ENCODE measurements around the gene SCNN1A. TPM values are rescaled to one million over a fixed set of nuclear protein-coding genes. Genes with fewer than 3 reads are reported as not detected.
A peak's percentile ranks its signal among the peaks of the same experiment; 100 is the strongest.

SCNN1A gene
- total RNA-seq, result 10 to 100 TPM; 16.4 to 33.5 TPM

DNA sequence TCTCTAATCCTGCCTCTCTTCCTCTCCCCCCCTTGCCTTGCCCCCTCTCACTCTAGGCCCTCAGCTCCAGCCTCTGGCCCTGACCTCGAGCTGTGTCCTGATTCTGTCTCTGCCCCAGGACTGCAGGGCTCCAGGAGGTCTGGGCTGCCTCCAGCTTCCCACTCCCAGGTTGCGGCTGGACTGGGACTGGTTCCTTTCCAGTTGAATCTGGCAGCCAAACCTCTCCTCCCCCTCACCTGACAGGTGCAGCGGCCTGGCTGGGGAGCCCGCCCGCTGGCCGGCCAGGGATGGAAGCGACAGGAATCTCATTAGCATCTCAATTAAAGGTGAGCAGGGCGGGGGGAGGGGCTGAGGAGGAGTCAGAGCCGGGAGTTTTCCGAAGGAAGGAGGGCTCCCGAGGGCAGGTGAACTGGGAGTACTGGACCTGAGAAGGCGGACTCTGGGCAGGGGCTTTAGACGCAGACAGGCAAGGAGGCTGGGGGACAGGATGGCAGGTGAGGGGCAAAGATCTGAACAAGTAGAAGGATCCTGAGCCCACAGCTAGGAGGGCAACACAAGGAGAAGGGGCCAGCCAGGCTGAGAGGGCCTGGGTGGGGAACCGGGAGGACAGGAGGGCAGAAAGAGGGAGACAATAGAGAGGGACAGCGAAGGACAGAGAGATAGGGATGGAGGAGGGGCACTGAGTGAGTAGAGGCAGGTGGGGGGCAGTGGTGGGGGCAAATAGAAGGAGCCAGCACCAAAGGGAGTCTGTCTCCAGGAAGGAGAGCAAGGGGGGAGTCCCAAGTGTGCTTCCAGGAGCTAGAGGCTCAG lies at the start of gene SCNN1A:
Gene SCNN1A, minus strand, starts transcription at position 295 of the 810 bp plus-strand sequence. CDS start 780 bp downstream, outside the sequence.
- Histone ChIP-seq H3K4me3 (no peak within 1 kb of the TSS), H3K4me1 (ENCODE audit: control insufficient read depth in 1 of 2, low read depth in 2 of 2) (peaks cover 17 to 28% of the 10 kb centered on the region in 2 donors), H3K9me3 (no peaks in the 10 kb centered on the region), H3K27ac (peak within 1 kb of the TSS; percentile 36 to 51), H3K36me3 (no peaks in the 10 kb centered on the region), H3K27me3 (replicated peaks; ENCODE audit: insufficient read depth) (no peaks in the 10 kb centered on the region)
- TF ChIP-seq, protein P1, sequence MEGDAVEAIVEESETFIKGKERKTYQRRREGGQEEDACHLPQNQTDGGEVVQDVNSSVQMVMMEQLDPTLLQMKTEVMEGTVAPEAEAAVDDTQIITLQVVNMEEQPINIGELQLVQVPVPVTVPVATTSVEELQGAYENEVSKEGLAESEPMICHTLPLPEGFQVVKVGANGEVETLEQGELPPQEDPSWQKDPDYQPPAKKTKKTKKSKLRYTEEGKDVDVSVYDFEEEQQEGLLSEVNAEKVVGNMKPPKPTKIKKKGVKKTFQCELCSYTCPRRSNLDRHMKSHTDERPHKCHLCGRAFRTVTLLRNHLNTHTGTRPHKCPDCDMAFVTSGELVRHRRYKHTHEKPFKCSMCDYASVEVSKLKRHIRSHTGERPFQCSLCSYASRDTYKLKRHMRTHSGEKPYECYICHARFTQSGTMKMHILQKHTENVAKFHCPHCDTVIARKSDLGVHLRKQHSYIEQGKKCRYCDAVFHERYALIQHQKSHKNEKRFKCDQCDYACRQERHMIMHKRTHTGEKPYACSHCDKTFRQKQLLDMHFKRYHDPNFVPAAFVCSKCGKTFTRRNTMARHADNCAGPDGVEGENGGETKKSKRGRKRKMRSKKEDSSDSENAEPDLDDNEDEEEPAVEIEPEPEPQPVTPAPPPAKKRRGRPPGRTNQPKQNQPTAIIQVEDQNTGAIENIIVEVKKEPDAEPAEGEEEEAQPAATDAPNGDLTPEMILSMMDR (IDR thresholded peaks at IDR 0.05), result no peak
- no peak for ATAC-seq (ENCODE audit: insufficient number of reproducible peaks, low FRiP score, low read depth)
- DNase-seq (ENCODE audit: low spot score), result no peak

- Histone ChIP-seq H3K36me3 (no peaks in the 10 kb centered on the region), H3K27ac (no peak overlapping the region), H3K4me3 (no peak overlapping the region), H3K27me3 (replicated peaks; ENCODE audit: insufficient read depth) (no peaks in the 10 kb centered on the region), H3K9me3 (no peaks in the 10 kb centered on the region), H3K4me1 (ENCODE audit: control insufficient read depth in 1 of 2, low read depth in 2 of 2) (peaks cover 0 to 16% of the 10 kb centered on the region in 2 donors)
- ATAC-seq (ENCODE audit: insufficient number of reproducible peaks, low FRiP score, low read depth) (no peak), DNase-seq (ENCODE audit: low spot score) (no peak)
- TF ChIP-seq, protein P1 (IDR thresholded peaks at IDR 0.05), result no peak
Observed at GRCh38 chr12:6424866-6425265, 49.5 kb upstream of the SCNN1A start.

GRCh38 chr12:6424008-6424347 lies 48.6 kb upstream of the SCNN1A start:
- H3K4me3 ChIP-seq, result no peak overlapping the region
- TF ChIP-seq, protein P1 (IDR thresholded peaks at IDR 0.05), result no peak
- no peak overlapping the region for H3K27ac ChIP-seq
- no peaks in the 10 kb centered on the region for H3K27me3 ChIP-seq (replicated peaks; ENCODE audit: insufficient read depth)
- H3K4me1 ChIP-seq (ENCODE audit: control insufficient read depth in 1 of 2, low read depth in 2 of 2), result peaks cover 0 to 15% of the 10 kb centered on the region in 2 donors
- DNase-seq (ENCODE audit: low spot score), result no peak
- ATAC-seq (ENCODE audit: insufficient number of reproducible peaks, low FRiP score, low read depth), result no peak
- H3K36me3 ChIP-seq, result no peaks in the 10 kb centered on the region
- no peaks in the 10 kb centered on the region for H3K9me3 ChIP-seq

DNA sequence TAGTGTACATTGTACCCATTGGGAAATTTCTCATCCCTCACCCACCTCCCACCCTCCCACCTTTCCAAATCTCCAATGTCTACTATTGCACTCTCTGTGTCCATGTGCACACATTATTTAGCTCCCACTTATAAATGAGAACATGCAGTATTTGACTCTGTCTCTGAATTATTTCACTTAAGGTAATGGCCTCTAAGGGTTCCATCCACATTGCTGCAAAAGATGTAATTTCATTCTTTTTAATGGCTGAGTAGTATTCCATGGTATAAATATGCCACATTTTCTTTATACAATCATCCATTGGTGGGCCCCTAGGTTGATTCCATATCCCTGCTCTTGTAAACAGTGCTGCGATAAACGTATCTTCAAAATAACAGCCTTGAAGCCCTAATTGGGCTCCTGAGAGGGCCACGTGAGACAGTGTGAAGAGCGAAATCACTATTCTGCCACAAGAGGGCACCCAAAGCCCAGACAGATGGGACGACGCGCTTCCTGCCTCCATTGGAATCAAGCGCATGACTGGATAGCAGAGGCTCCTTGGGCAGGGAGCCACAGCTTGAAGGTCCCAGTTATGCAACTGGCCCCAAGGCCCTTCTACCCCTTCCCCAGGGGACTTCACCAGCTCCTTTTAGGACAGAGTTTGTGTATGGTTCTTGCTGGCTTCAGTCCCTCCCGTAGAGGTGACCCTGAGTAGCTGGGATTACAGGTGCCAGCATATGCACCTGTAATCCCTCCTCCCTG lies 48.1 kb upstream of the SCNN1A start:
- no peak overlapping the region for H3K4me3 ChIP-seq
- H3K9me3 ChIP-seq, result no peaks in the 10 kb centered on the region
- H3K4me1 ChIP-seq (ENCODE audit: control insufficient read depth in 1 of 2, low read depth in 2 of 2), result peaks cover 0 to 15% of the 10 kb centered on the region in 2 donors
- no peaks in the 10 kb centered on the region for H3K36me3 ChIP-seq
- H3K27me3 ChIP-seq (replicated peaks; ENCODE audit: insufficient read depth), result no peaks in the 10 kb centered on the region
- peak; percentile 59 for ATAC-seq (ENCODE audit: insufficient number of reproducible peaks, low FRiP score, low read depth)
- DNase-seq (ENCODE audit: low spot score), result peak; percentile 51
- no peak overlapping the region for H3K27ac ChIP-seq
- TF ChIP-seq, protein P1 (IDR thresholded peaks at IDR 0.05), result peak; percentile 83

DNA sequence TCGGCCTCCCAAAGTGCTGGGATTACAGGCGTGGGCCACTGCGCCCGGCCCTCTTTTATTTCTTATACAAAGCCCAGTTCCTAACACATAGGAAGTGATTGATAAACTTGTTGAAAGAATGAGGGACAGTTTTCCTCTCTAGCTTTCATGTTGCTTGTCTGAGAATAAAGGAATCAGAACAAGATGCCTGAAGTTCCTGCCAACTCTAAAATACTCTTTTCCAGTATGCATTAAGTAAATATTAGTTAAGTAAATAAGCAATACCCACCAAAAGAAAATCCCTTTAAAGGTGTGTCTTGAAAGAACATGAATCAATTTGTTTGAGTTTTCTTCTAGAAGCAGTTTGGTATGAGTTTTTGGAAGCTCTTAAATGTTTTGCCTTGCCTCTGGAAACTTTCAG lies 45.0 kb upstream of the SCNN1A start:
- Histone ChIP-seq H3K36me3 (no peaks in the 10 kb centered on the region), H3K27me3 (replicated peaks; ENCODE audit: insufficient read depth) (no peaks in the 10 kb centered on the region), H3K4me3 (no peak overlapping the region), H3K27ac (no peak overlapping the region), H3K4me1 (ENCODE audit: control insufficient read depth in 1 of 2, low read depth in 2 of 2) (peaks cover 0 to 15% of the 10 kb centered on the region in 2 donors), H3K9me3 (no peaks in the 10 kb centered on the region)
- TF ChIP-seq, protein P1 (IDR thresholded peaks at IDR 0.05), result no peak
- ATAC-seq (ENCODE audit: insufficient number of reproducible peaks, low FRiP score, low read depth), result no peak
- no peak for DNase-seq (ENCODE audit: low spot score)
